Suppressor macrophage treated with lipopolysaccharide for 4 hours (primary cell): Measurements from ENCODE around the gene CYTH2.

ENCODE experiments used
- DNase-seq: peaks from one replicate; pipeline ENCODE4 v3.0.0-alpha.2; 2020

CYTH2 gene

GRCh38 chr19:48469289-48469881 is at the start of gene CYTH2:
TSS of gene CYTH2 (plus strand) at chr19:48469369. CDS start at chr19:48469508, 139 bp downstream.
- peak; percentile 74 for DNase-seq

DNA sequence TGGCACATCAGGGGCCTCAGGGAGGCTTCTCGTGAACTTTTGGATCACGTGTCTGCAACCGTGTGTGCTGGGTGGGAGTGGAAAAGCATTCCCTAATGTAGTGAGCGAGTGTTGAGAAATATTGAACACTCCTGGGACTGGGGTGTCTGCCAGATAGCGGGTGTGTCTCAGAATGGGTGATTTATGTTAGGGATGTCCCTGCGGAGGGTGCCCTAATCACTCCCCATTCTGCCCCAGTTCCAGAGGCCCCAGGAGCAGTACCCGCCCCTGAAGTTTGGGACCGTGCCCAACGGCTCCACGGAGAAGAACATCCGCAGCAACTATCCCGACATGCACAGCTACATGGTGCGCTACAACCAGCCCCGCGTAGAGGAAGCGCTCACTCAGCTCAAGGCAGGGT is 47.6 kb upstream of the CYTH2 start:
- DNase-seq = no peak

DNA sequence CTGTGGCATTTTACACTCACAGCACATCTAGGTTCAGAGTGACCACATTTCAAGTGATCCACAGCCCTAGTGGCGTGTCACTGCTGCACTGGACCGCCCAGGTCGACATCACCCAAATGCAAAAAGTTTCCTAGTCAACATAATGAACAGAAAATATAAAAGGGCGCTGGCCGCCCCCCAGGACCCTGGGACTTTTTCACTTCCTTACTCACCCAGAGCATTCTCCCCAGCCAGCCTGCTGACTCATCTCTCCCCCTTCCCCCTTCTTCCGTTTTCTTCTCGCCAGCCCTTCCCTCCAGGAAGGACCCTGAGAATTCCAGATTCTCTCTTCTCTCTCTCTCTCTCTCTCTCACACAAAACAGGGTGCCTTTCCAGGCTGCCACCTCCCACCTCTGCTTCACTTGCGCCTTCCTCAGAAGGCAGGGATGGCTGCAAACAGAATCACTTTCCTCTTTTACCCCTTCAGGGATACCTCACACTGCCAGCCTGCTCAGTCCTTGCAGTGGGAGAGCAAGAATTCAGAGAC is 44.4 kb upstream of the CYTH2 start:
- peak; percentile 64 for DNase-seq

DNA sequence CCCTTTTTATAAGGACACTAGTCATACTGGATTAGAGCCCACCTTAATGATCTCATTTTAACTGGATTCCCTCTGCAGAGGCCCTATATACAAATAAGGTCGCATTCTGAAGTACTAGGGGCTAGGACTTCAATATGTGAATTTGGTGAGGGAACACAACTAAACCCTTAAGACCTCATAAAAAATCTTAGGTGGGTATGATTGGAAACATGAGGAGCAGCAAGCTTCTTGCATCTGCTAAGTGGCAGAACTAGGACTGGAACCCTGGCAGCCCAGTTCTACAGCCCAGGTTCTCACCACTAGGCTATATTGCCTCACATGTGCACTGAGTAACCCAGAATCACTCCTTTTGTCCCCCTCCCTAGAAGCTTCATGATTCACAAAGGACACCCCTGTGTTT is 40.5 kb upstream of the CYTH2 start:
- no peak for DNase-seq

DNA sequence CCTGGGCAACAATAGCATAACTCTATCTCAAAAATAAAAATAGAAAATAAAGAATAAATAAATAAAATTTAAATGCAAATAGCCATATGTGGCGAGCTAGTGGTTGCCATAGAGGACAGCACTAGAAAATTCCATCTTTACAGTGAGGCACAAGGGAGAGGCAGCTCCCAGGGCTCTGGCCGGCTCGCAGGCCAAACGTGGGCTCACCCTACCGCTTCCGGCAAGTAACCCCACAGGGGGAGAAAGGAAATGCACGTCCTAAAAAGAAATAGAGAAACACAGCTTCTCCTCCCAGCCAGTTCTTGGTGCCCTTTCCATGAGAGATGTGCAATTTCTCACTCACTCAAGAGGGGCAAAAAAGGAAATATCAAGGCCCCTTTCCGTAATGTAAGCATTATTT is 35.8 kb upstream of the CYTH2 start:
- peak; percentile 14 for DNase-seq

- DNase-seq = no peak
These were observed 32.6 kb upstream of the CYTH2 start for GRCh38 chr19:48436586-48436985.

GRCh38 chr19:48441360-48442050 is 27.7 kb upstream of the CYTH2 start:
- no peak for DNase-seq

GRCh38 chr19:48442116-48443035 is 26.8 kb upstream of the CYTH2 start:
- DNase-seq = no peak

DNA sequence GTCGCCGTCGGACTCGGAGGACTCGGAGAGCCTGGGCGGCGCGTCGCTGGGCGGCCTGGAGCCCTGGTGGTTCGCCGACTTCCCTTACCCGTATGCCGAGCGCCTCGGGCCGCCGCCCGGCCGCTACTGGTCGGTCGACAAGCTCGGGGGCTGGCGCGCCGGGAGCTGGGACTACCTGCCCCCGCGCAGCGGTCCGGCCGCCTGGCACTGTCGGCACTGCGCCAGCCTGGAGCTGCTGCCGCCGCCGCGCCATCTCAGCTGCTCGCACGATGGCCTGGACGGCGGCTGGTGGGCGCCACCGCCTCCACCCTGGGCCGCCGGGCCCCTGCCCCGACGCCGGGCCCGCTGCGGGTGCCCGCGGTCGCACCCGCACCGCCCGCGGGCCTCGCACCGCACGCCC is 25.9 kb upstream of the CYTH2 start:
- DNase-seq = peak; percentile 36

- DNase-seq = no peak
These were observed 25.4 kb upstream of the CYTH2 start for GRCh38 chr19:48443731-48444128.

GRCh38 chr19:48444129-48444935 is 24.8 kb upstream of the CYTH2 start:
- no peak for DNase-seq

DNA sequence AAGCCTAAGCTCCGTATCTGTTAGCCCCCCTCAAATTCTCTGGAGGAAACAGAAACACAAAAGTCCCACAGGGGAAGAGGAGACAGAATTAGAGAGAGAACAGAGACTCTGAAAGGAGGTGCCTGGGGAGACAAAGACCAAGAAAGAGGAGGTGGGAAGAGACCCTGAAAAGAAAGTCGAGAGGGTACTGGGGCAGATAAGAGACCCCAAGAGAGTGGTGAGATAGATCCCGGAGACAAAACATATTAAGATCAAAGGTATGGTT is 24.3 kb upstream of the CYTH2 start:
- no peak for DNase-seq

DNA sequence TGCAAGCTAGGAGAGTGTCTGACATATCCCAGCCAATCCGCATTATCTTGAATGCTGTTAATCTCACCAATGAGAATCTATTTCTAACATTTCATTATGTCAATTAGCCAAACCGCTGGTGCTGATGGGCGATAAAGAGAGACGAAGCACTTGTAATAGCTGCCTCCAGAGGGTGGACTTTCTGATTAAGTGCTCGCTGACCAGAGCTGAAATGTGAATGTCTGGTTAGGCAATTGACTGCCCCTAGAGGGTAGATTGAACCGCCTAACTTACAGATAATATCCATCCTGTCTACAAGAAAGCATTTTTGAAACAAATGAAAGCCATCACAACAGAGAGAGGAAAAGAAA is 23.9 kb upstream of the CYTH2 start:
- DNase-seq = peak; percentile 60

DNA sequence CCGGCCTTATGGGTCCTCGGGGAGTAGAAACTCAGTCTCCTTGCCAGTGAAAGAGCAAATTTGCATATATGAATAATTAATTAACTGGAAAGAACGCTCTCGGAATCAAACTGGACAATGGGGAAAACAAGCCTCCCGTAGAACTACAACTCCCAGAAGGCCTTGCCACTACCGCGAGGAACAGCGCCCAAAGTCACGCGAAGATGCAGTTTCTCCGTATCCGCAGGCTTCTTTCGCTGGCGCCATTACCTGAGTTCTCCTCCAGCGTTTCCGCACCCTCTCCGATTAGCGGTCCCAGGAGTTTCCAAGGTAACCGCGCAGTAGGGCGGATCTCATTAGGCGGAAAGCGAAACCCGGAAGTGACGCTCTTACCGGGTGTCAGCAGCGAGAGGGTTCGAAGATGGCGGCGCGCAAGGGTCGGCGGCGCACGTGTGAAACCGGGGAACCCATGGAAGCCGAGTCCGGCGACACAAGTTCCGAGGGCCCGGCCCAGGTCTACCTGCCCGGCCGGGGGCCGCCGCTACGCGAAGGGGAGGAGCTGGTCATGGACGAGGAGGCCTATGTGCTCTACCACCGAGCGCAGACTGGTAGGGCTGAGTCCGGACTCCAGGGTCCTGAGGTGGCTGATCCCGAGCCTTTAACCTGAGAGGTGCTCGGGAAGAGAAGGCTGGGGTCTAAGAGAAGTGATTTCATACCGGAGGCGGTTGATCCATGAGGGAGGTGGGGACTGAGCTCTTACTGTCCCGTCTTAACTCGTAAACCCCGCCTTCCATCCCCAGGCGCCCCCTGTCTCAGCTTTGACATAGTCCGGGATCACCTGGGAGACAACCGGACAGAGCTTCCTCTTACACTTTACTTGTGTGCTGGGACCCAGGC is 23.3 kb upstream of the CYTH2 start, which contains the start of gene GRWD1:
GRWD1 (plus strand) TSS at position 378 of the 876 bp plus-strand sequence; CDS start at position 401, 23 bp downstream.
- peak; percentile 95 for DNase-seq

DNA sequence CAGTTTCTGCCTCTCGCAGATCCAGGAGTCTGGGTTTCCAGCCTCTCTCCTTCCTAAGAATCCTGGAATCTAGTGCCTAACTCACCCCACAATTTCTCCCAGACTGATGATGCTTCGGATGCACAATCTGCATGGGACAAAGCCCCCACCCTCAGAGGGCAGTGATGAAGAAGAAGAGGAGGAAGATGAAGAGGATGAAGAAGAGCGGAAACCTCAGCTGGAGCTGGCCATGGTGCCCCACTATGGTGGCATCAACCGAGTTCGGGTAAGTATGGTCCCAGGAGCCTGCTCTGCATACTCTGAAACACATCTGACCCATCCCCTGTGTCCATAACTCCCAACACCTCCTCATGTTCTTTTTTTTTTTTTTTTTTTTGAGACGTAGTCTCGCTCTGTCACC is 22.6 kb upstream of the CYTH2 start:
- no peak for DNase-seq

GRCh38 chr19:48448563-48448962 is 20.6 kb upstream of the CYTH2 start:
- DNase-seq = no peak

DNA sequence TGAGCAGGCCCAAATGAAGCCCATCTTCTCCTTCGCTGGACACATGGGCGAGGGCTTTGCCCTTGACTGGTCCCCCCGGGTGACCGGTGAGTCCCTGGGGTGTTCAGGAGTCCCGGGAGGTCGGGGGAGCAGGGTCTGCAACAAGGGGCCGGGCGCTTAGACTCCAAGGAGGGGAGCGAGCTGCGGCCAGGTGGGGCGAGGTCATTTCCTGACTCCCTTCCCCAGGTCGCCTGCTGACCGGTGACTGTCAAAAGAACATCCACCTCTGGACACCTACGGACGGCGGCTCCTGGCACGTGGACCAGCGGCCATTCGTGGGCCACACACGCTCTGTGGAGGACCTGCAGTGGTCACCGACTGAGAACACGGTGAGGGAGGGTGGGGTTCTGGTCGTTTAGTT is 18.7 kb upstream of the CYTH2 start:
- DNase-seq = no peak

- no peak for DNase-seq
These were observed 18.3 kb upstream of the CYTH2 start for GRCh38 chr19:48450863-48451262.

GRCh38 chr19:48451624-48452023 is 17.5 kb upstream of the CYTH2 start:
- no peak for DNase-seq

GRCh38 chr19:48452289-48453190 is 16.6 kb upstream of the CYTH2 start:
- no peak for DNase-seq
